KMS-11 (cell line): ENCODE measurements around the gene PLEKHD1.

Experiments
- H2AFZ ChIP-seq: fragments of 200-600 bp; sonication (generic); 2 replicates; pipeline ENCODE4 v1.6.1; 2016; ENCODE audit warnings: antibody characterized with exemption, mixed run types, low read depth
- H3K27ac ChIP-seq: fragments of 200-600 bp; sonication (generic); 2 replicates; pipeline ENCODE4 v1.6.1; 2016; ENCODE audit warnings: mild to moderate bottlenecking, mixed run types
- H3K27me3 ChIP-seq: fragments of 200-600 bp; sonication (generic); 2 replicates; pipeline ENCODE4 v1.6.1; 2017; ENCODE audit warnings: mild to moderate bottlenecking, low read depth, mixed run types, moderate library complexity; ENCODE audit not compliant: insufficient read depth
- H3K36me3 ChIP-seq: fragments of 200-600 bp; sonication (generic); 2 replicates; pipeline ENCODE4 v1.6.1; 2017; ENCODE audit warnings: mild to moderate bottlenecking, mixed run types; ENCODE audit not compliant: insufficient read depth
- H3K4me1 ChIP-seq: fragments of 200-600 bp; sonication (generic); 2 replicates; pipeline ENCODE4 v1.6.1; 2016; ENCODE audit warnings: mild to moderate bottlenecking, low read depth, mixed run types; ENCODE audit not compliant: poor library complexity, severe bottlenecking
- H3K4me2 ChIP-seq: fragments of 200-600 bp; sonication (generic); 2 replicates; pipeline ENCODE4 v1.7.0; 2016; ENCODE audit warnings: mild to moderate bottlenecking, mixed run types
- H3K4me3 ChIP-seq: fragments of 200-600 bp; sonication (generic); IDR thresholded peaks from 2 replicates; pipeline ENCODE4 v1.6.1; 2017; ENCODE audit warnings: low read depth, low read length, mixed read lengths; ENCODE audit not compliant: insufficient read depth
- H3K79me2 ChIP-seq: fragments of 200-600 bp; sonication (generic); 2 replicates; pipeline ENCODE4 v1.6.1; 2016; ENCODE audit warnings: low read depth, mixed run types; ENCODE audit not compliant: insufficient read depth
- H3K9ac ChIP-seq: fragments of 200-600 bp; sonication (generic); 2 replicates; pipeline ENCODE4 v1.6.1; 2016; ENCODE audit warnings: mild to moderate bottlenecking, mixed run types
- H4K20me1 ChIP-seq: fragments of 200-600 bp; sonication (generic); 2 replicates; pipeline ENCODE4 v1.6.1; 2016; ENCODE audit warnings: mild to moderate bottlenecking, mixed run types; ENCODE audit not compliant: insufficient read depth
- CTCF ChIP-seq: fragments of 200-600 bp; sonication (generic); conservative IDR thresholded peaks from 2 replicates; pipeline ENCODE4 v1.6.1; 2017; ENCODE audit warnings: low read depth, mild to moderate bottlenecking, antibody characterized with exemption, low read length, moderate library complexity, mixed read lengths

Gene PLEKHD1

GRCh38 chr14:69531135-69531534 lies 46.6 kb downstream of the PLEKHD1 start:
- H4K20me1 ChIP-seq: no peaks in the 10 kb centered on the region

DNA sequence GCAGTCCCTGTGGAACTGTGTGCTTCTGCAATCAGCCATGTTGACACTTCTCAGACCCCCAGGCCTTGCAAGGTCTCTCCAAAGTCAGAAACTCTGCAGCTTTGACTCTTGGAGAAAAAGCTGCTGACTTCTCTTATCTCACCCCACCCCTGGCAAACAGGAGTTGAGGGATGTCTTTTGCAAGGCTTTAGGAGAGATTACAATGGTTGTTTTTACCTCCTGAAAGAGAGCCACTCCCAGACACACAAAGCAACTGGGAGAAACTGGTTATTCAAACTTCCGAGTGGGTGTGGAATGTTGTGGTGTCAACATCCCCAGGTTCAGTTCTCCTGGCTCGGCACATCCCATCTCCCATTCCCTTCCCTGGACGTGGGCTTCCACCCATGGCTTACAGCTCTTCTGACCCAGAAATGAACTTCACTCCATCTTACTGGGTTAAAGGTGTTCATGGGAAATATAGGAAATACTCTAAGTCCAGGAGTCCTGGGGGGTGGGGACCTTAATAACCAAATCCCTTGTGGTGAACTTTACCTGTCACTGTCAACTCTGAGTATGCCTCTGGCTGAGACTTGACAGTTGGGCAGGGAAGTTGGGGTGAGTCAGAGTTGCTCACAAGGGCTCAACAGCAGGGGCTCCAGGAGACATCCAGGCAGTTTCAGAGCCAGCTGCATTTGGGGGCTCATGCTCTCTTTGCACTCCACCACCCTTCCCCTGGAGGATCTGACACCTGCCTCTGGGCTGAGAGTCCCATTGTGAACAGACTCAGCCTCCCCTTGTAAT lies 48.2 kb downstream of the PLEKHD1 start:
- Histone ChIP-seq H3K27me3 (no peaks in the 10 kb centered on the region), H3K36me3 (no peaks in the 10 kb centered on the region), H3K9ac (no peak overlapping the region), H2AFZ (no peak overlapping the region), H3K4me3 (no peak overlapping the region), H3K4me1 (no peaks in the 10 kb centered on the region), H4K20me1 (no peaks in the 10 kb centered on the region), H3K27ac (no peak overlapping the region), H3K79me2 (no peaks in the 10 kb centered on the region), H3K4me2 (no peak overlapping the region)
- no peak for TF ChIP-seq CTCF

More at GRCh38 chr14:69531135-69531534, 46.6 kb downstream of the PLEKHD1 start:
- no peaks in the 10 kb centered on the region for H3K4me1 ChIP-seq
- H3K4me2 ChIP-seq: no peak overlapping the region
- no peak overlapping the region for H3K9ac ChIP-seq
- no peaks in the 10 kb centered on the region for H3K27me3 ChIP-seq
- no peak for TF ChIP-seq CTCF
- H3K36me3 ChIP-seq: no peaks in the 10 kb centered on the region
- H3K4me3 ChIP-seq: no peak overlapping the region
- H3K27ac ChIP-seq: no peak overlapping the region
- no peak overlapping the region for H2AFZ ChIP-seq
- no peaks in the 10 kb centered on the region for H3K79me2 ChIP-seq

DNA sequence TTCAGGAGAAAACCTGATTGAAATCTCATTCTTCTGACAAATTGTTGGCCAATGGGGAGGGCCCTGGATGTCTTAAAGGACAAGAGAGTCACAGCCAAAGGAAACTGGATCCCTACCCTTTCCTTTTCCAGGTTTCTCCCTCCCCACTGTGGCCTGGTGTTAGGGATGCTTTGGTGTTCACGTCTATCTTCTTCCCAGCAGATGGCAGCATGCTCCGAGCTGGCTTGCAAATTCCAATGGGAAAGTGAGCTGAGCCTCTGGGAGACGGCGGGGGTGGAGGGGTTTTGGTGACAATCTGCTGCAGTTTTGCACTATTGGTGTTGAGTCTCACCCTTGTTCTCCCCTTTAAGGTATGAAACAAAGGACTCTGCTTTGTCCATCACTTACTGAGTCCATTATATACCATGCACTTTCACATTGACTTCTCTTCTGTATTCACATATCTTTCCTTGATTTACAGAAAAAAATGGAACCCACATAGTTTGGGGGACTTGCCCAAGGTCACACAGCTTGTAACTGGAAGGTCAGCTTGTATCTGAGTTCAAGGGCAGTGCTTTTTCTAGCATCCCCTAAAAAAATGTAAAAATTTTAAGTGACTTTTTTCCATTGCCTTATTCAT lies 50.8 kb downstream of the PLEKHD1 start:
- Histone ChIP-seq H3K4me2 (no peak overlapping the region), H3K27ac (no peak overlapping the region), H2AFZ (no peak overlapping the region), H3K79me2 (no peaks in the 10 kb centered on the region), H4K20me1 (no peaks in the 10 kb centered on the region), H3K4me3 (no peak overlapping the region), H3K4me1 (no peaks in the 10 kb centered on the region), H3K36me3 (no peaks in the 10 kb centered on the region), H3K9ac (no peak overlapping the region), H3K27me3 (no peaks in the 10 kb centered on the region)
- 0 out of 2 replicates have a peak, but pooled peaks have one; percentile 10 for TF ChIP-seq CTCF

- Histone ChIP-seq H4K20me1 (no peaks in the 10 kb centered on the region), H3K79me2 (no peaks in the 10 kb centered on the region), H3K36me3 (no peaks in the 10 kb centered on the region), H3K27ac (no peak overlapping the region), H3K4me3 (no peak overlapping the region), H3K4me2 (no peak overlapping the region), H2AFZ (no peak overlapping the region), H3K27me3 (no peaks in the 10 kb centered on the region), H3K9ac (no peak overlapping the region), H3K4me1 (no peaks in the 10 kb centered on the region)
- no peak for TF ChIP-seq CTCF
Observed at GRCh38 chr14:69536971-69537370, 52.4 kb downstream of the PLEKHD1 start.
